ENCODE measurements around the gene STK10.
A peak's percentile ranks its signal among the peaks of the same experiment; 100 is the strongest.

STK10 gene

GRCh38 chr5:172007175-172008110 lies 180.6 kb downstream of the STK10 start:
- H3K79me2 ChIP-seq (ENCODE audit: control insufficient read depth, low read length) = peaks cover 51% of the 10 kb centered on the region
- H3F3A ChIP-seq (ENCODE audit: control insufficient read depth, insufficient read depth) = peaks cover 7% of the 10 kb centered on the region
- peak overlapping the region; percentile 94 for H3K4me2 ChIP-seq (ENCODE audit: low read length)
- peaks cover 36% of the 10 kb centered on the region for H3K4me1 ChIP-seq (ENCODE audit: control insufficient read depth, low read length)
- peak overlapping the region; percentile 75 for H3K27ac ChIP-seq (ENCODE audit: low read depth, low read length)
- no peaks in the 10 kb centered on the region for H3K9me3 ChIP-seq (ENCODE audit: control insufficient read depth, insufficient read depth, low read length)
- peak overlapping the region; percentile 93 for H3K4me3 ChIP-seq (ENCODE audit: low read length)
- H3K9me2 ChIP-seq (replicated peaks; ENCODE audit: control insufficient read depth, low read length) = no peaks in the 10 kb centered on the region
- peaks cover 9% of the 10 kb centered on the region; the same call in 1 of the 2 replicates for H3K36me3 ChIP-seq (ENCODE audit: control insufficient read depth, low read length)
- H4K20me1 ChIP-seq (ENCODE audit: control insufficient read depth, insufficient read depth, low read depth, low read length) = 0 out of 2 replicates have a peak, but pooled peaks cover 6% of the 10 kb centered on the region
- TF ChIP-seq EZH2phosphoT487 (IDR thresholded peaks at IDR 0.05; ENCODE audit: borderline replicate concordance, low read length) = no peak
- no peak for TF ChIP-seq CTCF (IDR thresholded peaks at IDR 0.05; ENCODE audit: low read depth, low read length, poor library complexity, severe bottlenecking)
- no peaks in the 10 kb centered on the region for H3K27me3 ChIP-seq (ENCODE audit: control insufficient read depth, low read length)

GRCh38 chr5:172006321-172007174 lies 181.5 kb downstream of the STK10 start, which contains the start of gene FBXW11:
Gene FBXW11, minus strand, starts transcription at chr5:172006638. Its CDS starts 136 bp downstream, at chr5:172006502.
- TF ChIP-seq EZH2phosphoT487 (IDR thresholded peaks at IDR 0.05; ENCODE audit: borderline replicate concordance, low read length) (no peak), CTCF (IDR thresholded peaks at IDR 0.05; ENCODE audit: low read depth, low read length, poor library complexity, severe bottlenecking) (no peak)
- Histone ChIP-seq H3K79me2 (ENCODE audit: control insufficient read depth, low read length) (peaks cover 60% of the 10 kb centered on the region), H3K27ac (ENCODE audit: low read depth, low read length) (peak within 1 kb of the TSS; percentile 75), H3K4me1 (ENCODE audit: control insufficient read depth, low read length) (peaks cover 45% of the 10 kb centered on the region), H4K20me1 (ENCODE audit: control insufficient read depth, insufficient read depth, low read depth, low read length) (0 out of 2 replicates have a peak, but pooled peaks cover 6% of the 10 kb centered on the region), H3K27me3 (ENCODE audit: control insufficient read depth, low read length) (no peaks in the 10 kb centered on the region), H3K4me3 (ENCODE audit: low read length) (peak within 1 kb of the TSS; percentile 93), H3K9me2 (replicated peaks; ENCODE audit: control insufficient read depth, low read length) (no peaks in the 10 kb centered on the region), H3F3A (ENCODE audit: control insufficient read depth, insufficient read depth) (peaks cover 7% of the 10 kb centered on the region), H3K9me3 (ENCODE audit: control insufficient read depth, insufficient read depth, low read length) (no peaks in the 10 kb centered on the region), H3K4me2 (ENCODE audit: low read length) (peak within 1 kb of the TSS; percentile 94), H3K36me3 (ENCODE audit: control insufficient read depth, low read length) (peaks cover 9% of the 10 kb centered on the region; the same call in 1 of the 2 replicates)

- H3K36me3 ChIP-seq (ENCODE audit: control insufficient read depth, low read length) = peaks cover 9% of the 10 kb centered on the region; the same call in 1 of the 2 replicates
- peaks cover 53% of the 10 kb centered on the region for H3K4me1 ChIP-seq (ENCODE audit: control insufficient read depth, low read length)
- H3K4me3 ChIP-seq (ENCODE audit: low read length) = peak overlapping the region; percentile 93
- H3K27ac ChIP-seq (ENCODE audit: low read depth, low read length) = peak overlapping the region; percentile 75
- 0 out of 2 replicates have a peak, but pooled peaks cover 6% of the 10 kb centered on the region for H4K20me1 ChIP-seq (ENCODE audit: control insufficient read depth, insufficient read depth, low read depth, low read length)
- H3K27me3 ChIP-seq (ENCODE audit: control insufficient read depth, low read length) = no peaks in the 10 kb centered on the region
- no peak for TF ChIP-seq EZH2phosphoT487 (IDR thresholded peaks at IDR 0.05; ENCODE audit: borderline replicate concordance, low read length)
- no peak for TF ChIP-seq CTCF (IDR thresholded peaks at IDR 0.05; ENCODE audit: low read depth, low read length, poor library complexity, severe bottlenecking)
- H3K9me2 ChIP-seq (replicated peaks; ENCODE audit: control insufficient read depth, low read length) = no peaks in the 10 kb centered on the region
- peak overlapping the region; percentile 94 for H3K4me2 ChIP-seq (ENCODE audit: low read length)
- H3K9me3 ChIP-seq (ENCODE audit: control insufficient read depth, insufficient read depth, low read length) = no peaks in the 10 kb centered on the region
- peaks cover 7% of the 10 kb centered on the region for H3F3A ChIP-seq (ENCODE audit: control insufficient read depth, insufficient read depth)
- peaks cover 68% of the 10 kb centered on the region for H3K79me2 ChIP-seq (ENCODE audit: control insufficient read depth, low read length)
Measured at GRCh38 chr5:172005708-172006320, 182.2 kb downstream of the STK10 start.

Measured in DOHH2 (cell line).